ENCODE results near the gene ITK. TPM values are rescaled to one million over a fixed set of nuclear protein-coding genes. Genes with fewer than 3 reads are reported as not detected.

ITK gene
- total RNA-seq, 5 donors from 2014 or later (not counting 1 experiment from before 2014, with no cell fraction given) = 286 to 466 (median 338) TPM

GRCh38 chr5:157280927-157281326 is 100.3 kb downstream of the ITK start:
- Histone ChIP-seq H3K9me3 (no peaks in the 10 kb centered on the region), H3K36me3 (ENCODE audit: control insufficient read depth in 2 of 2, extremely low read depth in 1 of 2, insufficient read depth in 1 of 2, low read length in 1 of 2) (peaks cover 4 to 23% of the 10 kb centered on the region in 2 donors), H3K4me3 (ENCODE audit: control insufficient read depth in 1 of 2, extremely low read depth in 1 of 2, low read length in 1 of 2) (no peak overlapping the region), H3K27me3 (replicated peaks in 1 of 2; ENCODE audit: control insufficient read depth in 2 of 2, extremely low read depth in 1 of 2, insufficient read depth in 2 of 2, low read length in 1 of 2) (no peaks in the 10 kb centered on the region), H3K4me1 (ENCODE audit: control insufficient read depth in 1 of 2, extremely low read depth in 1 of 2, insufficient read depth in 2 of 2, low read length in 2 of 2) (peaks cover 50 to 76% of the 10 kb centered on the region in 2 experiments), H3K27ac (ENCODE audit: low read length) (peak overlapping the region; percentile 21)
- DNase-seq = peak in 1 of 35 experiments; percentile 27
- peak overlapping the region; percentile 2 to 37 (median 6) for H3K4me3 Mint-ChIP-seq
- H3K9me3 Mint-ChIP-seq = peaks cover 0 to 3% (median 0%) of the 10 kb centered on the region in 3 donors
- H3K36me3 Mint-ChIP-seq = peaks cover 25% of the 10 kb centered on the region
- peaks cover 93 to 95% (median 94%) of the 10 kb centered on the region in 3 donors for H3K4me1 Mint-ChIP-seq
- CTCF ChIA-PET = interaction anchor here in 1 of 2 donors (1.3 to 2.9 kb wide), 2 partner anchors 9 to 28 kb away, joined by 3 to 9 read pairs; no protein-coding TSS in a partner anchor
- H3K27ac Mint-ChIP-seq = peak overlapping the region; percentile 78 to 83
- H3K27me3 Mint-ChIP-seq = no peaks in the 10 kb centered on the region
- no peak for ATAC-seq (replicated peaks in 1 of 4)
- no CpG with 5 or more reads among the region's 3 CpGs for WGBS (ENCODE audit: insufficient coverage)
- POLR2A ChIA-PET = no interaction called here

- Mint-ChIP-seq H3K4me3 (peak overlapping the region in 2 of 3 donors; percentile 6 to 48), H3K27ac (peak overlapping the region; percentile 82 to 92), H3K9me3 (peaks cover 0 to 3% (median 0%) of the 10 kb centered on the region in 3 donors), H3K27me3 (no peaks in the 10 kb centered on the region), H3K36me3 (peaks cover 29% of the 10 kb centered on the region), H3K4me1 (peaks cover 85 to 87% (median 86%) of the 10 kb centered on the region in 3 donors)
- POLR2A ChIA-PET = no interaction called here
- no peak for DNase-seq
- Histone ChIP-seq H3K4me3 (ENCODE audit: control insufficient read depth in 1 of 2, extremely low read depth in 1 of 2, low read length in 1 of 2) (no peak overlapping the region), H3K27ac (ENCODE audit: low read length) (peak overlapping the region; percentile 15), H3K4me1 (ENCODE audit: control insufficient read depth in 1 of 2, extremely low read depth in 1 of 2, insufficient read depth in 2 of 2, low read length in 2 of 2) (peaks cover 52 to 73% of the 10 kb centered on the region in 2 experiments), H3K27me3 (replicated peaks in 1 of 2; ENCODE audit: control insufficient read depth in 2 of 2, extremely low read depth in 1 of 2, insufficient read depth in 2 of 2, low read length in 1 of 2) (no peaks in the 10 kb centered on the region), H3K9me3 (no peaks in the 10 kb centered on the region), H3K36me3 (ENCODE audit: control insufficient read depth in 2 of 2, extremely low read depth in 1 of 2, insufficient read depth in 1 of 2, low read length in 1 of 2) (peaks cover 7 to 32% of the 10 kb centered on the region in 2 donors)
- CTCF ChIA-PET = interaction anchor here in 1 of 2 donors (1.3 kb wide), 1 partner anchor 10 kb away, joined by 3 read pairs; no protein-coding TSS in a partner anchor
- ATAC-seq (replicated peaks in 1 of 4) = no peak
Observed at GRCh38 chr5:157282150-157282549, 101.5 kb downstream of the ITK start.

- CTCF ChIA-PET = interaction anchor here (0.7 to 1.5 kb wide), 3 partner anchors 16 to 92 kb away, joined by 3 read pairs; no protein-coding TSS in a partner anchor
- Mint-ChIP-seq H3K27me3 (no peaks in the 10 kb centered on the region), H3K4me1 (peaks cover 87 to 89% (median 88%) of the 10 kb centered on the region in 3 donors), H3K4me3 (peak overlapping the region; percentile 4 to 48 (median 25)), H3K9me3 (peaks cover 0 to 3% (median 0%) of the 10 kb centered on the region in 3 donors), H3K36me3 (peaks cover 42% of the 10 kb centered on the region), H3K27ac (peak overlapping the region; percentile 82 to 92)
- H3K27me3 ChIP-seq (replicated peaks in 1 of 2; ENCODE audit: control insufficient read depth in 2 of 2, extremely low read depth in 1 of 2, insufficient read depth in 2 of 2, low read length in 1 of 2) = no peaks in the 10 kb centered on the region
- ATAC-seq (replicated peaks in 1 of 4) (peak; percentile 81 to 94 (median 92)), DNase-seq (peak in 12 of 35 experiments; percentile 19 to 62 (median 36))
- H3K4me3 ChIP-seq (ENCODE audit: control insufficient read depth in 1 of 2, extremely low read depth in 1 of 2, low read length in 1 of 2) = no peak overlapping the region
- peak overlapping the region; percentile 39 for H3K27ac ChIP-seq (ENCODE audit: low read length)
- peaks cover 10 to 43% of the 10 kb centered on the region in 2 donors for H3K36me3 ChIP-seq (ENCODE audit: control insufficient read depth in 2 of 2, extremely low read depth in 1 of 2, insufficient read depth in 1 of 2, low read length in 1 of 2)
- 67% methylated on average over 2 of the region's 3 CpGs for WGBS (ENCODE audit: insufficient coverage)
- POLR2A ChIA-PET = interaction anchor here (0.6 to 1.1 kb wide), 3 partner anchors 10 to 328 kb away, joined by 3 to 4 read pairs (median 3); no protein-coding TSS in a partner anchor
- no peaks in the 10 kb centered on the region for H3K9me3 ChIP-seq
- peaks cover 59 to 74% of the 10 kb centered on the region in 2 experiments for H3K4me1 ChIP-seq (ENCODE audit: control insufficient read depth in 1 of 2, extremely low read depth in 1 of 2, insufficient read depth in 2 of 2, low read length in 2 of 2)
Observed at GRCh38 chr5:157283434-157283833, 102.8 kb downstream of the ITK start.

GRCh38 chr5:157284458-157285212 is 104.0 kb downstream of the ITK start:
- ChIA-PET CTCF (interaction anchor here in 1 of 2 donors (1.1 to 1.5 kb wide), 2 partner anchors 17 to 32 kb away, joined by 3 read pairs; no protein-coding TSS in a partner anchor), POLR2A (interaction anchor here in 1 of 2 donors (0.6 to 1.1 kb wide), 3 partner anchors 12 to 149 kb away, joined by 3 to 4 read pairs (median 4); no protein-coding TSS in a partner anchor)
- H3K36me3 ChIP-seq (ENCODE audit: control insufficient read depth in 2 of 2, extremely low read depth in 1 of 2, insufficient read depth in 1 of 2, low read length in 1 of 2) = peaks cover 10 to 50% of the 10 kb centered on the region in 2 donors
- no CpG with 5 or more reads among the region's 6 CpGs for WGBS (ENCODE audit: insufficient coverage)
- Mint-ChIP-seq H3K4me3 (peak overlapping the region in 1 of 3 donors; percentile 48), H3K9me3 (peaks cover 0 to 3% (median 0%) of the 10 kb centered on the region in 3 donors), H3K4me1 (peaks cover 87 to 89% (median 89%) of the 10 kb centered on the region in 3 donors), H3K36me3 (peaks cover 47% of the 10 kb centered on the region), H3K27ac (peak overlapping the region; percentile 56 to 58), H3K27me3 (no peaks in the 10 kb centered on the region)
- H3K9me3 ChIP-seq = no peaks in the 10 kb centered on the region
- H3K4me1 ChIP-seq (ENCODE audit: control insufficient read depth in 1 of 2, extremely low read depth in 1 of 2, insufficient read depth in 2 of 2, low read length in 2 of 2) = peaks cover 62 to 75% of the 10 kb centered on the region in 2 experiments
- no peak overlapping the region for H3K4me3 ChIP-seq (ENCODE audit: control insufficient read depth in 1 of 2, extremely low read depth in 1 of 2, low read length in 1 of 2)
- no peak overlapping the region for H3K27ac ChIP-seq (ENCODE audit: low read length)
- no peaks in the 10 kb centered on the region for H3K27me3 ChIP-seq (replicated peaks in 1 of 2; ENCODE audit: control insufficient read depth in 2 of 2, extremely low read depth in 1 of 2, insufficient read depth in 2 of 2, low read length in 1 of 2)
- ATAC-seq (replicated peaks in 1 of 4) (no peak), DNase-seq (no peak)

DNA sequence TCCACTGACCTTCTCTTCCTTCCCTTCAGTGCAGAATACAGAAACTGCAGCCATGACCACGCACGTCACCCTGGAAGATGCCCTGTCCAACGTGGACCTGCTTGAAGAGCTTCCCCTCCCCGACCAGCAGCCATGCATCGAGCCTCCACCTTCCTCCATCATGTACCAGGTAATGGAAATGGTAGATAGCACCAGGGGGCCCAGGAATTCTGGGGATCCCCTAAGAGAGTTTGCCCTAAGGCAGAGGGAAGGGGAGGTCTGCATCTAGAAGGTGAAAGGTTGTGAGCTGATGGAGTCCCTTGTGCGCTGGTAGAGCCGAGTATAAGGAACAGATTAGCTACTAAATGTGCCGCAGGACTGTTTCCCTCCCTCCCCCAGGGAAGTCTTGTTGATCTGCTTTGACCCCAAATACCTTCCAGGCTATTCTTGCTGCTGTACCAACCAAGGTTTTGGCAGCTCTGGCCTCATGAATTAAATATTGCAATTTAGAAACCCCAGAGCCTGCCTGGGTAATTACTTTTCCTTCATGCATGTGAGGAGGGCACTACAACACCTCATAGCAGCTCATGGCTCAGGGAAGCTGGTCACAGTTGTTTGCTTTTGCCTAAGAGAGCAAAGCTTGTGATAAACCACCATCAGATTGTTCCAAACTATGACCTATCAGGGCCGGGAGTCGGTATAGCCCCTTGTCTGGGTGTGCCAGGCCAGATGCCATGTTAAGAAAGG is 104.8 kb downstream of the ITK start:
- peaks cover 62 to 75% of the 10 kb centered on the region in 2 experiments for H3K4me1 ChIP-seq (ENCODE audit: control insufficient read depth in 1 of 2, extremely low read depth in 1 of 2, insufficient read depth in 2 of 2, low read length in 2 of 2)
- no peaks in the 10 kb centered on the region for H3K9me3 ChIP-seq
- no CpG with 5 or more reads among the region's 10 CpGs for WGBS (ENCODE audit: insufficient coverage)
- peaks cover 0 to 3% (median 0%) of the 10 kb centered on the region in 3 donors for H3K9me3 Mint-ChIP-seq
- H3K27me3 ChIP-seq (replicated peaks in 1 of 2; ENCODE audit: control insufficient read depth in 2 of 2, extremely low read depth in 1 of 2, insufficient read depth in 2 of 2, low read length in 1 of 2) = no peaks in the 10 kb centered on the region
- no peak for ATAC-seq (replicated peaks in 1 of 4)
- no peak overlapping the region for H3K4me3 ChIP-seq (ENCODE audit: control insufficient read depth in 1 of 2, extremely low read depth in 1 of 2, low read length in 1 of 2)
- no peak overlapping the region for H3K27ac ChIP-seq (ENCODE audit: low read length)
- ChIA-PET CTCF (interaction anchor here in 1 of 2 donors (0.9 kb wide), 1 partner anchor 18 kb away, joined by 3 read pairs; no protein-coding TSS in a partner anchor), POLR2A (interaction anchor here in 1 of 2 donors (0.5 to 0.9 kb wide), 2 partner anchors 61 to 150 kb away, joined by 3 to 4 read pairs; no protein-coding TSS in a partner anchor)
- peaks cover 51% of the 10 kb centered on the region for H3K36me3 Mint-ChIP-seq
- H3K4me3 Mint-ChIP-seq = no peak overlapping the region
- no peak for DNase-seq
- peaks cover 13 to 58% of the 10 kb centered on the region in 2 donors for H3K36me3 ChIP-seq (ENCODE audit: control insufficient read depth in 2 of 2, extremely low read depth in 1 of 2, insufficient read depth in 1 of 2, low read length in 1 of 2)
- H3K27me3 Mint-ChIP-seq = no peaks in the 10 kb centered on the region
- H3K27ac Mint-ChIP-seq = peak overlapping the region; percentile 56 to 74
- H3K4me1 Mint-ChIP-seq = peaks cover 88 to 90% (median 89%) of the 10 kb centered on the region in 3 donors
